Tibial artery (tissue), 4 donors: Measurements from ENCODE around the gene SLBP.

Source experiments
- DNase-seq, 2 donors: peaks; one replicate each; pipeline ENCODE4 v3.0.0-alpha.2; 2019
- H3K27ac ChIP-seq, 2 donors: fragments of 200-600 bp; sonication (generic) in 1 of 2; 1 replicate in 1 of 2; 2 replicates in 1 of 2; pipeline ENCODE4 v1.5.1; 2018 to 2019; ENCODE audit warnings: mild to moderate bottlenecking in 1 of 2
- H3K27me3 ChIP-seq, 2 donors: fragments of 200-600 bp; sonication (generic) in 1 of 2; one replicate each; pipeline versions ENCODE4 v1.5.1 to v1.6.0; 2016 to 2019
- H3K36me3 ChIP-seq, 3 donors: fragments of 200-600 bp; sonication (generic) in 2 of 3; one replicate each; pipeline ENCODE4 v1.5.1; 2016 to 2019; ENCODE audit warnings: mild to moderate bottlenecking in 2 of 3
- H3K4me1 ChIP-seq, 4 donors: fragments of 200-600 bp; sonication (generic) in 2 of 4; 1 replicate in 3 of 4; 2 replicates in 1 of 4; pipeline ENCODE4 v1.5.1; 2016 to 2019
- H3K4me3 ChIP-seq, 2 donors: fragments of 200-600 bp; sonication (generic) in 1 of 2; 1 replicate in 1 of 2; 2 replicates in 1 of 2; pipeline ENCODE4 v1.5.1; 2018 to 2019; ENCODE audit warnings: mild to moderate bottlenecking in 2 of 2
- H3K9me3 ChIP-seq, 3 donors: fragments of 200-600 bp; sonication (generic) in 1 of 3; one replicate each; pipeline ENCODE4 v1.5.1; 2016 to 2019
- intact Hi-C: fragments of 100-400 bp; cut with DNase I; formaldehyde crosslinking; loops from one replicate; pipeline ENCODE4 v1.15.0; 2023; ENCODE audit warnings: low total_unique reads
- TF ChIP-seq, protein P1 (sequence below), 2 experiments: fragments of 200-600 bp in 1 of 2; fragments of 450-650 bp in 1 of 2; IDR thresholded peaks; one replicate each; pipeline ENCODE4 v1.5.1; 2017 to 2019; ENCODE audit warnings: antibody characterized with exemption in 2 of 2, mild to moderate bottlenecking in 1 of 2, moderate library complexity in 1 of 2

Gene SLBP

GRCh38 chr4:1739358-1739757, 27.2 kb upstream of the SLBP start:
- peaks cover 4 to 19% (median 8%) of the 10 kb centered on the region in 3 donors for H3K9me3 ChIP-seq
- H3K4me3 ChIP-seq: no peak overlapping the region
- peaks cover 15 to 54% (median 34%) of the 10 kb centered on the region in 3 donors for H3K36me3 ChIP-seq
- DNase-seq: no peak
- intact Hi-C loops: no loop called here
- TF ChIP-seq, protein P1, sequence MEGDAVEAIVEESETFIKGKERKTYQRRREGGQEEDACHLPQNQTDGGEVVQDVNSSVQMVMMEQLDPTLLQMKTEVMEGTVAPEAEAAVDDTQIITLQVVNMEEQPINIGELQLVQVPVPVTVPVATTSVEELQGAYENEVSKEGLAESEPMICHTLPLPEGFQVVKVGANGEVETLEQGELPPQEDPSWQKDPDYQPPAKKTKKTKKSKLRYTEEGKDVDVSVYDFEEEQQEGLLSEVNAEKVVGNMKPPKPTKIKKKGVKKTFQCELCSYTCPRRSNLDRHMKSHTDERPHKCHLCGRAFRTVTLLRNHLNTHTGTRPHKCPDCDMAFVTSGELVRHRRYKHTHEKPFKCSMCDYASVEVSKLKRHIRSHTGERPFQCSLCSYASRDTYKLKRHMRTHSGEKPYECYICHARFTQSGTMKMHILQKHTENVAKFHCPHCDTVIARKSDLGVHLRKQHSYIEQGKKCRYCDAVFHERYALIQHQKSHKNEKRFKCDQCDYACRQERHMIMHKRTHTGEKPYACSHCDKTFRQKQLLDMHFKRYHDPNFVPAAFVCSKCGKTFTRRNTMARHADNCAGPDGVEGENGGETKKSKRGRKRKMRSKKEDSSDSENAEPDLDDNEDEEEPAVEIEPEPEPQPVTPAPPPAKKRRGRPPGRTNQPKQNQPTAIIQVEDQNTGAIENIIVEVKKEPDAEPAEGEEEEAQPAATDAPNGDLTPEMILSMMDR (IDR thresholded peaks at IDR 0.05): no peak
- no peaks in the 10 kb centered on the region for H3K27me3 ChIP-seq
- no peaks in the 10 kb centered on the region for H3K4me1 ChIP-seq
- no peak overlapping the region for H3K27ac ChIP-seq

DNA sequence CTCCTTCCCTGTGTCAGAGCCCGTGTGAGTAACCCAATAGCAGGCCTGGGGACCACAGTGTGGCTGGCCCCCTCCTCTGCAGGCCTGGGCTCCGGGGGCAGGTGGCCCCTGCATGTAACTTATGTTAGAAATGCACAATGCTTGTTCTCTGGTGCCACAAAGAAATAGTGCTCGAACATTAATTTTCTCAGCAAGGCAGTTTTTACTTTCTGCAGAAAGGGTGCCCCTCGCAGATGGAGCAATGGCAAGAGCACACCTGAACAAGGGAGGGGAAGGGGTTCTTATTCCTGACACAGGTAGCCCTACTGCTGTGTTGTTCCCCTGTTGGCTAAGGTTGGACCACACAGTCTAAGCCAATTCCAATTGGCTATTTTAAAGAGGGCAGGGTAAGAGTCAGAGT, 26.3 kb upstream of the SLBP start:
- DNase-seq: no peak
- TF ChIP-seq, protein P1 (IDR thresholded peaks at IDR 0.05): no peak
- intact Hi-C loops: no loop called here

DNA sequence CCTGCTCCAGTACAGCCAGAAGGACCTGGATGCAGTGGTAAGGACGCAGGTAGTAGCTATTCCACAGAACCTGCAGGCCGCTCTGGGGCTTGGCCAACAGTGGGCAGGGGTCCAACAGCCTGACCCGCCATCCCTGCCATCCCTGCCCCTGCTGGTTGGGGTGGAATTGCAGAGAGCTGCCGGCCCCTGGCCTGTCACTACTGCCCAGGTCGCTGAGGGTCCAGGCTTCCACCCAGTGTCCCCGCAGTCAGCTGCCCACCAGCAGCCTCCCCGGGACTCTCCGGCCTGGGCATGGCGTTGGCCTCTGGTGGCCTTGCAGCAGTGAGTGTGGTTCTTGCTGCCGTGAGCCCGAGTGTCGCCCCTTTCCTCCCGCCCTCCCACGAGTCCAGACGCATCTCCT, 25.5 kb upstream of the SLBP start:
- Histone ChIP-seq H3K4me1 (no peaks in the 10 kb centered on the region), H3K27ac (no peak overlapping the region), H3K4me3 (no peak overlapping the region), H3K27me3 (no peaks in the 10 kb centered on the region), H3K36me3 (peaks cover 15 to 44% (median 35%) of the 10 kb centered on the region in 3 donors), H3K9me3 (peaks cover 4 to 19% (median 8%) of the 10 kb centered on the region in 3 donors)
- TF ChIP-seq, protein P1 (IDR thresholded peaks at IDR 0.05): no peak
- intact Hi-C loops: no loop called here
- no peak for DNase-seq

More for the DNA sequence above, 26.3 kb upstream of the SLBP start:
- Histone ChIP-seq H3K36me3 (peaks cover 15 to 45% (median 32%) of the 10 kb centered on the region in 3 donors), H3K9me3 (peaks cover 4 to 19% (median 8%) of the 10 kb centered on the region in 3 donors), H3K27me3 (no peaks in the 10 kb centered on the region), H3K4me3 (no peak overlapping the region), H3K4me1 (no peaks in the 10 kb centered on the region), H3K27ac (no peak overlapping the region)

DNA sequence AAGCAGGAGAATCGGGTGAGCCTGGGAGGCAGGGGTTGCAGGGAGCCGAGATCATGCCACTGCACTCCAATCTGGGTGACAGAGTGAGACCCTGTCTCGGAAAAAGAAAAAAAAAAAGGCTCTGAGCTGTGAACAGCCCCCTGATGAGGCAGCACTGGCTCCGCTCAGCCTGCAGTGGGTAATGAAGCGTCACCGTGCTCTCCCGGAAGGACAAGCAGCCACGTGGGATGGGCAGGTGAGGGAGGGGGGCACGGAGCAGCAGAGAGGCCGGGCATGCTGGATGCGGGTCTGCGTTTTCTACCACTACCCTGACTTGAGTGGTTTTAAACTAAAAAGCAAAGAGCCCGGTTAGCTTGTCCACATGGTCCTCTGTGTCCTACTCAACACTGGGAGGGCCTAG, 24.7 kb upstream of the SLBP start:
- Histone ChIP-seq H3K27ac (no peak overlapping the region), H3K4me1 (no peaks in the 10 kb centered on the region), H3K27me3 (no peaks in the 10 kb centered on the region), H3K9me3 (peaks cover 4 to 19% (median 8%) of the 10 kb centered on the region in 3 donors), H3K4me3 (no peak overlapping the region), H3K36me3 (peaks cover 15 to 39% (median 36%) of the 10 kb centered on the region in 3 donors)
- TF ChIP-seq, protein P1 (IDR thresholded peaks at IDR 0.05): no peak
- DNase-seq: no peak
- intact Hi-C loops: no loop called here

DNA sequence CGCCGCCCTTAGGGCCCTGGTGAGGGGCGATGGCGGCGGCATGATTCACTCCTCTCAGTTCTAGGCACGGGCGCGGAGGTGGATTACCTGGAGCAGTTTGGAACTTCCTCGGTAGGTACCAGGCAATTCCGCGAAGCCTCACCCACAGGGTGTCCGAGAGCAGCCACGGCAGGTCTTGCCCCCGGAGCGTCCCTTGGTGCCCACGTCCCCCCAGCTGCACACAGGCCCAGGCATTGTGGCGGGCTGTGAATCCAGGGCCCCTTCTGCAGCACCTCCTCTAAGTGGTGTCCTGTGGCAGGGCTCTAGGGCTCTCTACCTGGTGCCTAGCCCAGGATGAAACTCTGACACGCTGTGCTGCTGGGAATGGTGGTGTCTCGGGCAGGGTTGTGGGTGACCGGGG, 23.1 kb upstream of the SLBP start:
- no peak overlapping the region for H3K4me3 ChIP-seq
- intact Hi-C loops: no loop called here
- TF ChIP-seq, protein P1 (IDR thresholded peaks at IDR 0.05): no peak
- no peak overlapping the region for H3K27ac ChIP-seq
- peaks cover 4 to 19% (median 8%) of the 10 kb centered on the region in 3 donors for H3K9me3 ChIP-seq
- H3K27me3 ChIP-seq: no peaks in the 10 kb centered on the region
- H3K4me1 ChIP-seq: no peaks in the 10 kb centered on the region
- no peak for DNase-seq
- peaks cover 15 to 42% (median 26%) of the 10 kb centered on the region in 3 donors for H3K36me3 ChIP-seq

GRCh38 chr4:1732911-1733310, 20.8 kb upstream of the SLBP start:
- TF ChIP-seq, protein P1 (IDR thresholded peaks at IDR 0.05): no peak
- H3K27me3 ChIP-seq: no peaks in the 10 kb centered on the region
- H3K4me3 ChIP-seq: no peak overlapping the region
- intact Hi-C loops: no loop called here
- H3K36me3 ChIP-seq: peaks cover 9 to 27% (median 24%) of the 10 kb centered on the region in 3 donors
- no peak overlapping the region for H3K27ac ChIP-seq
- H3K9me3 ChIP-seq: peaks cover under 1 to 4% (median 2%) of the 10 kb centered on the region in 3 donors
- DNase-seq: no peak
- H3K4me1 ChIP-seq: peaks cover 0 to 4% (median 2%) of the 10 kb centered on the region in 4 donors
